Nephron progenitor cell (in vitro differentiated cells): ENCODE data around the gene PTX4.
A peak's percentile ranks its signal among the peaks of the same experiment; 100 is the strongest.

Experiments used
- DNase-seq: peaks from one replicate; pipeline ENCODE4 v3.0.0; 2021
- H3K27ac Mint-ChIP-seq: 2 replicates; pipeline ENCODE4 v1.8.0; 2021; ENCODE audit warnings: mild to moderate bottlenecking, moderate library complexity, mixed read lengths
- H3K27me3 Mint-ChIP-seq: 2 replicates; pipeline ENCODE4 v1.8.0; 2021; ENCODE audit warnings: mild to moderate bottlenecking, low read depth, mixed read lengths; ENCODE audit not compliant: poor library complexity
- H3K36me3 Mint-ChIP-seq: 2 replicates; pipeline ENCODE4 v1.8.0; 2021; ENCODE audit warnings: low read depth, mixed read lengths
- H3K4me1 Mint-ChIP-seq: 2 replicates; pipeline ENCODE4 v1.8.0; 2021; ENCODE audit warnings: mixed read lengths
- H3K4me3 Mint-ChIP-seq: 2 replicates; pipeline ENCODE4 v1.8.0; 2021; ENCODE audit warnings: mild to moderate bottlenecking, moderate library complexity, mixed read lengths
- H3K9me3 Mint-ChIP-seq: 2 replicates; pipeline ENCODE4 v1.8.0; 2021; ENCODE audit warnings: mild to moderate bottlenecking, moderate library complexity, mixed read lengths
- TF ChIP-seq, protein P1 (sequence below): fragments of 200-600 bp; sonication (generic); IDR thresholded peaks from 2 replicates; pipeline ENCODE4 v1.5.0; 2021; ENCODE audit warnings: antibody characterized with exemption

The PTX4 gene

DNA sequence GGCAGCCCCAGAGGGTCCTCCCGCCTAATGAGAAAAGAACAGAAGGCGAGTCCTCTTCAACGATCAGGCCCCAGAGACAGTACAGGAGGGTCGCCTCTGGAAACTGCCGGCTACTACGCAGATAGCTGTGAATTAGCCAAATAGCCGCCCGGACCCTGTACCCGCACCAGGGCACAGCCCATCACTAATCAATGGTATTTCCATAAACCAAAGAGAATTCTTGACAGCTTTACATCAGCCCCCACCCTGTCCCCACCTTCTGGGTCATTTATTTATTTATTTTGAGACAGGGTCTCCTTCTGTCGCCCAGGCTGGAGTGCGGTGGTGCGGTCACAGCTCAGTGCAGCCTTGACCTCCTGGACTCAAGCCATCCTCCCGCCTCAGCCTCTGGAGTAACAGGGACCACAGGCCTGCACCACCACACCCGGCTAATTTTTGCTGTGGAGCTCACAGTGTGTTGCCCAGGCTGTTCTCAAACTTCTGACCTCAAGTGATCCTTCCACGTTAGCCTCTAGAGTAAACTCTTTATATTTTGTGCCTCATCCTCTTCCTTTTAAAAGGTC is 13.1 kb downstream of the PTX4 start:
- peaks cover 9% of the 10 kb centered on the region for H3K27me3 Mint-ChIP-seq
- no peak for DNase-seq
- peak overlapping the region; percentile 77 for H3K4me3 Mint-ChIP-seq
- peaks cover 8% of the 10 kb centered on the region for H3K36me3 Mint-ChIP-seq
- H3K9me3 Mint-ChIP-seq, result peaks cover 31% of the 10 kb centered on the region
- H3K27ac Mint-ChIP-seq, result no peak overlapping the region
- peaks cover 35% of the 10 kb centered on the region for H3K4me1 Mint-ChIP-seq
- TF ChIP-seq, protein P1, sequence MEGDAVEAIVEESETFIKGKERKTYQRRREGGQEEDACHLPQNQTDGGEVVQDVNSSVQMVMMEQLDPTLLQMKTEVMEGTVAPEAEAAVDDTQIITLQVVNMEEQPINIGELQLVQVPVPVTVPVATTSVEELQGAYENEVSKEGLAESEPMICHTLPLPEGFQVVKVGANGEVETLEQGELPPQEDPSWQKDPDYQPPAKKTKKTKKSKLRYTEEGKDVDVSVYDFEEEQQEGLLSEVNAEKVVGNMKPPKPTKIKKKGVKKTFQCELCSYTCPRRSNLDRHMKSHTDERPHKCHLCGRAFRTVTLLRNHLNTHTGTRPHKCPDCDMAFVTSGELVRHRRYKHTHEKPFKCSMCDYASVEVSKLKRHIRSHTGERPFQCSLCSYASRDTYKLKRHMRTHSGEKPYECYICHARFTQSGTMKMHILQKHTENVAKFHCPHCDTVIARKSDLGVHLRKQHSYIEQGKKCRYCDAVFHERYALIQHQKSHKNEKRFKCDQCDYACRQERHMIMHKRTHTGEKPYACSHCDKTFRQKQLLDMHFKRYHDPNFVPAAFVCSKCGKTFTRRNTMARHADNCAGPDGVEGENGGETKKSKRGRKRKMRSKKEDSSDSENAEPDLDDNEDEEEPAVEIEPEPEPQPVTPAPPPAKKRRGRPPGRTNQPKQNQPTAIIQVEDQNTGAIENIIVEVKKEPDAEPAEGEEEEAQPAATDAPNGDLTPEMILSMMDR, result no peak

DNA sequence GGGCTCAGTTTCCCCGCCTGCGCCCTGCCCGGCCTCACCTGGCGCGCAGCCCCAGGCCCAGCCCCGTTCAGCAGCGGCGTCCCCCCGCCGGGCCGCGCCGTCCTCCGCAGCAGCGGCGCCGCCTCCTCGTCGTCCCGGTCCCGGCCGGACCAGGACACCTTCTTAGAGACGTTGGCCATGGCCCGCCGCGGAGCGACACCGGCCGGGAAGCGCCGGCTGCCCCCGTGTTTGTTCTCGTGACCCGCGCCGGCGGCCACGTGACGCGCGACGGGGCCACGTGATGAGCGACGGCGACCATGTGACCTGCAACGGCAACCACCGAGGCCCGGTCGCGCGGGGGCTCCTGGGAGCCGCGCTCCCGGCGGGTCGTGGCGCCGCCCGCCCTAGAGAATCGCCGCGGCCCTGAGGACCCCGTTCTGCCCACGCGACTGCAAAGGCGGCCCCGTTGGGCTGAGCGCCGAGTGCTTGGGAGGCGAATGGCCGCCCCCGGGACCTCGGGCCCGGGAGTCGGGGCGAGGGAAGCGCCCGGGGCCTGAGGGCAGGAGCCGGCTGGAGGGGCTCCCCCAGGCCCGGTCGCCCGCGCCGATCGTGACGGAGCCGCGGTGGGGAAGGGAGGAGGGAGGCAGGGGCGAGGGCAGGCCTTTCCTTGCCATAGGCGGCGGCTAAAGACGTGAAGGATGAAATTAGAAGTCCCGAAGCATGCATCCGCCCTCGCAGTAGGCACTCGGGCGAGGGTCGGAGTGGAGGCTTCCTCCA is 13.8 kb downstream of the PTX4 start, which contains the start of gene CLCN7:
CLCN7 (minus strand) TSS at position 233 of the 756 bp plus-strand sequence; CDS start at position 179, 54 bp downstream.
- TF ChIP-seq, protein P1, result no peak
- H3K4me1 Mint-ChIP-seq, result peaks cover 41% of the 10 kb centered on the region
- H3K27me3 Mint-ChIP-seq, result peaks cover 11% of the 10 kb centered on the region

DNA sequence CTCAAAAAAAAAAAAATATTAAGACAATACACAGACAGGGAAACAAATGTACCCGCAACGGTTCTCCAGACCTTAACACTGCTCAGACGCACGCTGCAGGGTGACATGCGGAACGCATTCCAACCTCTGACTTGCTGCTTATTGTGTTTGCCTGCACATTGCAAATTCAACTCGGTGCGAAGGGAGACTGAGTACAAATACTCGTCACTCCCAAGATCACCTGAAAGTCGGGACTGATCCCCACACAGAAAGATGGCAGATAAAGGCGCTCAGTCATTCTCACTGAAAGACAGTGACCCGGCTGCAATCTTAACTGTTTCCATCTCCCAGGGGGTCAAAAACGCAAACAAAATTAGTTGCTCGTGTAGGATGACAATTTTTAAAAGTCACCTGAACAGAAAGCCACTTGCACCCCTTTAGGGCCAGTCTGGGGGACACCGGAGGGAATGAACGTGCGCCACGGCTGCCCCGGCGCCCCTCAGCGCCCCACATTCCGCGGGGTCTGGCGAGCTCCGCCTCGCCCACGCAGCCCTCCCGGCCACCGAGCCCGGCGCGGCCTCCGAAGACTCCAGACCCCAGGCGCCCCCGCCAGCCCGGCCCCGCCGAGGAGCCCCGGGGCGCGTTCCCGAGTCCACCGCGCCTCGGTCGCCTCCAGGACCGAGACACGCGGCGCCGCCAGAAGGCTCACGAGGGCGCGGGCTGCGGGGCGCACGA is 14.5 kb downstream of the PTX4 start:
- Mint-ChIP-seq H3K27me3 (peaks cover 11% of the 10 kb centered on the region), H3K36me3 (peaks cover 8% of the 10 kb centered on the region), H3K4me3 (peak overlapping the region; percentile 79), H3K4me1 (peaks cover 46% of the 10 kb centered on the region), H3K9me3 (peaks cover 30% of the 10 kb centered on the region), H3K27ac (no peak overlapping the region)
- DNase-seq, result peak; percentile 49
- TF ChIP-seq, protein P1, result no peak

More for the DNA sequence above, 13.8 kb downstream of the PTX4 start, which contains the start of gene CLCN7:
- H3K36me3 Mint-ChIP-seq, result peaks cover 8% of the 10 kb centered on the region
- H3K9me3 Mint-ChIP-seq, result peaks cover 31% of the 10 kb centered on the region
- peak; percentile 80 for DNase-seq
- no peak within 1 kb of the TSS for H3K27ac Mint-ChIP-seq
- peak within 1 kb of the TSS; percentile 79 for H3K4me3 Mint-ChIP-seq

DNA sequence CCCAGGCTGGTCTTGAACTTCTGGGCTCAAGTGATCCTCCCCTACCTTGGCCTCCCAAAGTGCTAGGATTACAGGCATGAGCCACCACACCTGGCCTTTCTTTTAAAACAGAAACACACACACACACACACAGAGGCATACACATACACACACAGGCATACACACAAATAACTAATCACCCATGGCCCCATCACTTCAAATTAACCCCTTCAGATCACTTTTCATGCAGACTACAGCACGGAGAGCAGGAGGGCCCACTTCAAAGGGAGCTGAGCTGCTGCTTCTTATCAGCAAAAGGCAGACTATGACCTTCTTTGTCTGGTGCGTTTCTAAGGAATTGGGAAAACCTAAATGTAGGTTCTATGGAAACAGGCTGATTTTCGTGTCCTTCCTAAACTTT is 15.8 kb downstream of the PTX4 start:
- Mint-ChIP-seq H3K4me3 (peak overlapping the region; percentile 69), H3K9me3 (peaks cover 22% of the 10 kb centered on the region), H3K36me3 (peaks cover 8% of the 10 kb centered on the region), H3K27ac (peak overlapping the region; percentile 88), H3K4me1 (peaks cover 46% of the 10 kb centered on the region), H3K27me3 (peaks cover 11% of the 10 kb centered on the region)
- TF ChIP-seq, protein P1, result no peak
- DNase-seq, result no peak

DNA sequence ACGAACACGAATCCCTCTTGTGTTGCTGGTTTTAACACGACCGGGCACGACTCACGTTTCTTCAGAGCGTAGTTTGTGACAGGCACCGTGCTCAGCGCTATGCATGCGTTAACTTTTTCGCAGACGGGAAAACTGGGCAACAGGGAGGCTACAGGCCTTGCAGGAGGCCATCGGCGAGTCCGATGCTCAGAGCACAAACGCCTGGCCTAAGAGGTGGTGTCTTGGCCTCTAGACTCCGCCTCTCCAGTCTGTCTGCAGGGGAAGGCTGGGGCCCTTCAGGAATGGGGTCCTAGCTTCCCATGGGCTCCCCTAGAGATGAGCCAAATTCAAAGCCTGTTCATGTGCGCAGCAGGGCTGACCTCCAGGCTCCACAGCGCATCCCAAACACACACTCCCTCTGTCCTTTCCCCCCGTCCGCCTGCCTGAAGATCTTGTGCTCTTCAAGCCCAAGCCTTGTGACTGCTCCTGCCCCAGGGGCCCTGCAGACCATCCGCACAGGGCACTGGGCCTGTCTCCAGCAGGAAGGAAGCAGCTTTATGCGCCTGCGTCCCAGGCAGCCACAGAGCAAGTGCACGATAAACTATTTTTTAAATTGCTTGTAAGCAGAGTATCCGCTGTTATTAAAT is 17.1 kb downstream of the PTX4 start:
- H3K27me3 Mint-ChIP-seq, result peaks cover 11% of the 10 kb centered on the region
- peaks cover 10% of the 10 kb centered on the region for H3K9me3 Mint-ChIP-seq
- H3K4me3 Mint-ChIP-seq, result no peak overlapping the region
- H3K27ac Mint-ChIP-seq, result no peak overlapping the region
- peaks cover 46% of the 10 kb centered on the region for H3K4me1 Mint-ChIP-seq
- no peak for DNase-seq
- peaks cover 8% of the 10 kb centered on the region for H3K36me3 Mint-ChIP-seq
- TF ChIP-seq, protein P1, result no peak
